MM.1S (cell line): Measurements from ENCODE around the gene PPP6R3.

Experiments used
- DNase-seq: peaks from one replicate; pipeline ENCODE4 v3.0.0-alpha.2; 2015
- H2AFZ ChIP-seq: fragments of 300-600 bp; sonication (generic); 2 replicates; pipeline ENCODE4 v1.6.0; 2016; ENCODE audit warnings: antibody characterized with exemption, low read length
- H3F3A ChIP-seq: fragments of 300-600 bp; sonication (generic); 2 replicates; pipeline ENCODE4 v1.6.1; 2016; ENCODE audit warnings: mild to moderate bottlenecking, antibody characterized with exemption, low read length, moderate library complexity, mixed read lengths; ENCODE audit not compliant: insufficient read depth
- H3K27ac ChIP-seq: fragments of 300-600 bp; sonication (generic); 2 replicates; pipeline ENCODE4 v1.5.1; 2016; ENCODE audit warnings: mild to moderate bottlenecking, low read length
- H3K27me3 ChIP-seq: fragments of 300-600 bp; sonication (generic); replicated peaks from 2 replicates; pipeline ENCODE4 v1.6.0; 2016; ENCODE audit warnings: low read length; ENCODE audit not compliant: insufficient read depth
- H3K36me3 ChIP-seq: fragments of 300-600 bp; sonication (generic); replicated peaks from 2 replicates; pipeline ENCODE4 v1.6.1; 2016; ENCODE audit warnings: mild to moderate bottlenecking, low read length, mixed read lengths; ENCODE audit not compliant: insufficient read depth
- H3K4me1 ChIP-seq: fragments of 300-600 bp; sonication (generic); 2 replicates; pipeline ENCODE4 v1.6.1; 2016; ENCODE audit warnings: low read length, mixed read lengths
- H3K4me2 ChIP-seq: fragments of 300-600 bp; sonication (generic); 2 replicates; pipeline ENCODE4 v1.6.0; 2016; ENCODE audit warnings: low read depth, low read length
- H3K4me3 ChIP-seq: fragments of 300-600 bp; sonication (generic); 2 replicates; pipeline ENCODE4 v1.5.1; 2016; ENCODE audit warnings: low read length, mixed read lengths
- H3K79me2 ChIP-seq: fragments of 300-600 bp; sonication (generic); 2 replicates; pipeline ENCODE4 v1.6.1; 2016; ENCODE audit warnings: mixed run types, low read length, mixed read lengths
- H3K9ac ChIP-seq: fragments of 300-600 bp; sonication (generic); 2 replicates; pipeline ENCODE4 v1.6.1; 2016; ENCODE audit warnings: low read length, mixed read lengths
- H3K9me2 ChIP-seq: fragments of 300-600 bp; sonication (generic); replicated peaks from 2 replicates; pipeline ENCODE4 v1.6.1; 2016; ENCODE audit warnings: mild to moderate bottlenecking, low read length, mixed read lengths; ENCODE audit not compliant: insufficient read depth
- H3K9me3 ChIP-seq: fragments of 300-600 bp; sonication (generic); replicated peaks from 2 replicates; pipeline ENCODE4 v1.6.1; 2016; ENCODE audit warnings: mild to moderate bottlenecking, low read length, mixed read lengths; ENCODE audit not compliant: insufficient read depth
- H4K20me1 ChIP-seq: fragments of 300-600 bp; sonication (generic); 2 replicates; pipeline ENCODE4 v1.6.1; 2016; ENCODE audit warnings: mild to moderate bottlenecking, low read length, moderate library complexity, mixed read lengths; ENCODE audit not compliant: insufficient read depth
- EZH2 ChIP-seq: fragments of 300-600 bp; sonication (generic); optimal IDR thresholded peaks from 2 replicates; pipeline ENCODE3; 2017; ENCODE audit warnings: low read depth, mild to moderate bottlenecking, antibody characterized with exemption, low read length, mixed read lengths
- EZH2phosphoT487 ChIP-seq: fragments of 300-600 bp; sonication (generic); IDR thresholded peaks from 2 replicates; pipeline ENCODE4 v1.6.1; 2018; ENCODE audit warnings: antibody characterized with exemption, low read length
- TF ChIP-seq, protein P1 (sequence below): fragments of 300-600 bp; sonication (generic); IDR thresholded peaks from 2 replicates; pipeline ENCODE4 v1.5.1; 2016; ENCODE audit warnings: antibody characterized with exemption, low read length, mixed read lengths

PPP6R3 gene

DNA sequence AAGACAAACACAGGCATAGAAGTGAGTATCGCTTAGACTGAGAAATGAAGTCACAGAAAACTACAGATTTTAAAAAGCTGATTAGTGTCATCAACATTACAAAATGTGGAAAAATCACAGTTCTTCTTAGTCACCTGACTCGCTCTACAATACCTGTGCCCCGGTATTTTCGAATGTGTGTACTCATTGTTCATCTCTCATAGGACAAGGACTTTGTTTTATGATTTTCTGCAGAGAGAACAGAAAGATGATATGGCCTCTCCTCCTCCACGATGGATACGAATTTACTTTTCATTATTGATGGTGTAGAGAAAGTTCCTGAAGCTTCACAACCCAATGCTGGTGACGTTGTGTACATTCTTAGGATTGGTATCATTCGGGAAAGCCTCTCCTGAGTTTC lies 194.4 kb downstream of the PPP6R3 start:
- Histone ChIP-seq H3K4me3 (no peak overlapping the region), H3K9ac (no peak overlapping the region), H3F3A (no peaks in the 10 kb centered on the region), H3K36me3 (no peaks in the 10 kb centered on the region), H3K27ac (no peak overlapping the region), H3K79me2 (no peaks in the 10 kb centered on the region), H3K27me3 (peaks cover 70% of the 10 kb centered on the region), H2AFZ (no peak overlapping the region), H4K20me1 (no peaks in the 10 kb centered on the region), H3K9me3 (no peaks in the 10 kb centered on the region), H3K4me2 (no peak overlapping the region), H3K4me1 (no peaks in the 10 kb centered on the region), H3K9me2 (no peaks in the 10 kb centered on the region)
- TF ChIP-seq, protein P1, sequence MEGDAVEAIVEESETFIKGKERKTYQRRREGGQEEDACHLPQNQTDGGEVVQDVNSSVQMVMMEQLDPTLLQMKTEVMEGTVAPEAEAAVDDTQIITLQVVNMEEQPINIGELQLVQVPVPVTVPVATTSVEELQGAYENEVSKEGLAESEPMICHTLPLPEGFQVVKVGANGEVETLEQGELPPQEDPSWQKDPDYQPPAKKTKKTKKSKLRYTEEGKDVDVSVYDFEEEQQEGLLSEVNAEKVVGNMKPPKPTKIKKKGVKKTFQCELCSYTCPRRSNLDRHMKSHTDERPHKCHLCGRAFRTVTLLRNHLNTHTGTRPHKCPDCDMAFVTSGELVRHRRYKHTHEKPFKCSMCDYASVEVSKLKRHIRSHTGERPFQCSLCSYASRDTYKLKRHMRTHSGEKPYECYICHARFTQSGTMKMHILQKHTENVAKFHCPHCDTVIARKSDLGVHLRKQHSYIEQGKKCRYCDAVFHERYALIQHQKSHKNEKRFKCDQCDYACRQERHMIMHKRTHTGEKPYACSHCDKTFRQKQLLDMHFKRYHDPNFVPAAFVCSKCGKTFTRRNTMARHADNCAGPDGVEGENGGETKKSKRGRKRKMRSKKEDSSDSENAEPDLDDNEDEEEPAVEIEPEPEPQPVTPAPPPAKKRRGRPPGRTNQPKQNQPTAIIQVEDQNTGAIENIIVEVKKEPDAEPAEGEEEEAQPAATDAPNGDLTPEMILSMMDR: no peak
- TF ChIP-seq EZH2phosphoT487 (no peak), EZH2 (no peak)
- no peak for DNase-seq

DNA sequence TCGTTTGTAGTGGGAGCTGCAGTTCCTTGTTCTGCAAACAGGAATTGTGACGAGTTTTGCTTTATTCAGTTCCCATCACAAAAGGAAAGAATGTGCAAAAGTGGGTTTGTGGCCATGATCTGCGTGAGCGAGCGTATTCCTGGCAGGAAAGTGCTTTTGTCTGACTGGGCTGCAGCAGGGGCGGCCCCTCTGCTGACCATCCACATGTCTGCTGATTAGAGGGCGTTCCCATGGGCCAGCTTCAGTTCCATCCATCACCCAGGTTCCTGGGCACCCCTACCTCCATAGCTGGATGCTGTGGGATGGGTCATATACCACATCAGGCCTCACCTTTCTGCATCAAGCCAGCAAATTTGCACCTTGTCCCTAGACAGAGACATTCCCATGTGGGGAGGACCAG lies 194.9 kb downstream of the PPP6R3 start:
- Histone ChIP-seq H2AFZ (no peak overlapping the region), H3K79me2 (no peaks in the 10 kb centered on the region)

DNA sequence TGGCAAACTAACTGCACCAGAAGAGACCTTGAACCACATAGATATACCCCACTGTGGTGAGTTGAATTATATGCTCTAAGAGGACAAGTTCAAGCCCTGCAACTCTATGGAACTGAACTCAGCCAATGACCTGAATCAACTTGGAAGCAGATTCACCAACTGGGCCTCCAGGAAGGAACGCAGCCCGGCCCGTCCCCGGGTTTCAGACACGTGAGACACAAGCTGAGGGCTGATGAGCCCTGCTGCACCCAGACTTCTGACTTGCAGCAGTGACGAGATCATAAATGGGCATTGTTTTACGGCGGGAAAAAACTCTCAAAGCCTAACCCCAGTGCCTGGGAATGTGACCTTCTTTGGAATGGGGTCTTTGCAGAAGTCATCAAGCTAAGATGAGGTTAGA lies 195.3 kb downstream of the PPP6R3 start:
- H3K9me2 ChIP-seq: no peaks in the 10 kb centered on the region
- no peaks in the 10 kb centered on the region for H3F3A ChIP-seq
- H3K79me2 ChIP-seq: no peaks in the 10 kb centered on the region
- no peak overlapping the region for H3K9ac ChIP-seq
- no peak overlapping the region for H2AFZ ChIP-seq
- TF ChIP-seq, protein P1: no peak
- TF ChIP-seq EZH2phosphoT487 (no peak), EZH2 (no peak)
- H3K9me3 ChIP-seq: no peaks in the 10 kb centered on the region
- no peak overlapping the region for H3K4me2 ChIP-seq
- no peaks in the 10 kb centered on the region for H3K4me1 ChIP-seq
- DNase-seq: no peak
- no peak overlapping the region for H3K27ac ChIP-seq
- H3K36me3 ChIP-seq: no peaks in the 10 kb centered on the region
- H3K27me3 ChIP-seq: peaks cover 76% of the 10 kb centered on the region
- H4K20me1 ChIP-seq: no peaks in the 10 kb centered on the region
- no peak overlapping the region for H3K4me3 ChIP-seq

More for the DNA sequence above, 194.9 kb downstream of the PPP6R3 start:
- Histone ChIP-seq H3K4me3 (no peak overlapping the region), H3K9me3 (no peaks in the 10 kb centered on the region), H3K4me2 (no peak overlapping the region), H3K4me1 (no peaks in the 10 kb centered on the region), H3K27me3 (peaks cover 72% of the 10 kb centered on the region), H3K9me2 (no peaks in the 10 kb centered on the region), H3K9ac (no peak overlapping the region), H3K36me3 (no peaks in the 10 kb centered on the region), H3K27ac (no peak overlapping the region), H3F3A (no peaks in the 10 kb centered on the region), H4K20me1 (no peaks in the 10 kb centered on the region)
- TF ChIP-seq, protein P1: no peak
- TF ChIP-seq EZH2phosphoT487: no peak
- TF ChIP-seq EZH2: no peak
- no peak for DNase-seq
